GM21515 (cell line): ENCODE results near the gene LTF.

Experiments
- ATAC-seq: cut with Tn5 transposase; IDR thresholded peaks from one replicate; pipeline ENCODE4 v1.9.1; 2021; ENCODE audit not compliant: unreplicated experiment

Gene LTF

DNA sequence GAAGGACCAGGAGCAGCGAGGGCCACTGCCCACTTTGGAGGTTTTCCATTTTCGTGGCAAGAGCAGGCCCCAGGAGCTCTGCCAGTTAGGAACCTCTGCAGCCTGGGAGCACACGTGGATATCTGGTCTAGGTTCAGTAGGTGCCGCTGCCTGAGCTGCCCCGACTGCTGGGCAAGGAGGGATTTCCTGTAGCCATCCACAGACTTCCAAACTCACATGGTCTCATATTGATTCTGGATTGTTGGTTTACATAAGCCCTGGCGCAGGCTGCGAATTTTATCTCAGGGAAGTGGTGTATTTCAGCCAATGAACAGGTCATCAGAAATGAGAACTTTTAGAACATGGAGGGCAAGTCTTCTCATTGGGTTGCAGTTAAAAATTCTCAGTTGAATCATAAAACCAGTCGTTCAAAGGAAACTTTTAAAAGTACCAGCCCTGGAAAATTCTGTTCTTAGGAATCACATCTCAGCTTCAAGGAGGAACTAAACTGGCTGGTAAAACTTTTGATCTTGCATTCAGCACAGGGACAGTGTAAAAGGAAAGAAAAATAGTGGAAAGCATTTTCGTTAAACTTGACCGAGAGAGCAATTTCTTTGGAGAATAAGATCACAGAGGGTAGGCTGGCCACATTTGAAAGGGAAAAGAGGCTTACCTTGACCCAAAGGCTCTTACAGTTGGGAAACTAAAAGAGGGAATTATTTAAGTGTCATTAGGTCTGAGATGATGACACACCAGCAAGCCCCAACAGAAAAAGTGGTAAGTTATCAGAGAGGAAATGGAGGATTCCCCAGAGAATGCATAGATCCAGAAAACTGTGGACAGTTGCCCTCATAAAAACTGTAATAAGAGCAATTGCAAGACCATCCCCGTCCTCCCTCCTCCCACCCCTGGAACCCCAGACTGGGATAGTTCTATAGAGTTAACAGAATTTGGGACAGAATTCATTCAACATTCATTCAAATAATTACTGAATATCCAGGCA, 26.7 kb upstream of the LTF start:
- ATAC-seq: no peak

DNA sequence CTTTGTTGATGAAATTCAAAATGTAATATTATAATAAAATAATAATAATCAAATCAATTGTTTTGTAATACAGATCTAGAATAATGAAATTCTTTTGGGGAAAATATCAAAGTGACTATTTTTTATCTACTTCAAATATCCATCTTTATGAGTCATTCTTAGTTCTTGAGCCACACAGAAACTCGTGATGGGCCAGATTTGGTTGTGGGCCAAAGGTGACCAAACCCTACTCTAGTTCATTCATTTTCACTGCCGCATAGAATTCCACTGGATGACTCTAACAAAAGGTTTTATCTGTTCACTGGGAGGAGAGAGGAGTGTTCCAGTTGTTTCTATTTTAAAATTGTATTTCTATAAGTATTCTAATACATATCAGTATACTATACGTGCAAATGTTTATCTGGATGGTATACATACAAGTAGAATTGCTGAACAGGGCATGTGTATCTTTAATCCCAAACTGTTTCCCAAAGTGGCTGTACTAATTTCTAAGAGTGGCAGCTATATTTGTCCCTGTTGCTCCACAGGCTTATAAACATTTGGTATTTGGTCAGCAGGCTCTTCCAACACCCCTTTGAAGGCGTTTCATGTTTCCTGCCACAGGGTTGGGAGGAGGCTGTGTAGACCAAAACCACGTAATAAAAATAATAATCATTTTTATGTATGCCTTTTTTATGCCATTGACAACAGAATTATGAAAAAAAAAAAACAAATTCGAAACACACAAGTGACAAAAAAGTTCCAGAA, 25.8 kb upstream of the LTF start:
- no peak for ATAC-seq

DNA sequence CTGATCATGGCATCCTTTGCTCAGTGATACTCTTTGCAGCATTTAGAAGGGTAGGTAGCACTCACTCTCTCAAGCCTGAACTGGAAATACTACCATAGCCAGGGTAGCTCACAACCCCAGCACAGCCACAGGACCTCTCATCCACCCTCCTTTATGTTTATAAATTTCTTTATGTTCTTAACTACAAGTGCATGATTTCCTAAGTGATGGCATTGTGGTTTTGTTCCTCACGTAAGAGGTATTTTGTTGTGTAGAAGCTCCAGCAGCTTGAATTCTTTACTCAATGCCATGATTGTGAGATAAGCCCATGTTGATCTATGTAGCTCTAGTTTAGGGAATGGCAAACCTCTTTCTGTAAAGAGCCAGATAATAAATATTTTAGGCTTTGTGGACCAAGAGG, 25.2 kb upstream of the LTF start:
- ATAC-seq: no peak

DNA sequence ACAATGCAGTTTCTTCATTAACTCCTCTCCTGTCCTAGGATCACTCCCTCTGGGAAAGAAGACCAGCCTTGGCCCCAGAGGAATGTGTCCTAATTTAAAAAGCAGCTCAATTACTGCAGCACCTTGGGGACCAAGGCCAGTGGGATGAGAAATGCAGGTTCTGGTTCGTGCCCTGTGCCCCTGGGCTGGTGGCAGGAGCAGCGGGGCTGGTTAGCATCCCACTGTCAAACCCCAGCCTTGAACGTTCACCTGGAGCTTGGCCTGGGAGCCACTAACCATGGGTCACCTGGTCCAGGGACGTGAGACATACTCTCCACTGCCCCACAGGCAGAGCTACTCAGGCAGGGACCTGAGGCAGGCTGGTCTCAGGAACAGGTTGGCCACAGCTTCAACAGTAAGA, 24.7 kb upstream of the LTF start:
- no peak for ATAC-seq

DNA sequence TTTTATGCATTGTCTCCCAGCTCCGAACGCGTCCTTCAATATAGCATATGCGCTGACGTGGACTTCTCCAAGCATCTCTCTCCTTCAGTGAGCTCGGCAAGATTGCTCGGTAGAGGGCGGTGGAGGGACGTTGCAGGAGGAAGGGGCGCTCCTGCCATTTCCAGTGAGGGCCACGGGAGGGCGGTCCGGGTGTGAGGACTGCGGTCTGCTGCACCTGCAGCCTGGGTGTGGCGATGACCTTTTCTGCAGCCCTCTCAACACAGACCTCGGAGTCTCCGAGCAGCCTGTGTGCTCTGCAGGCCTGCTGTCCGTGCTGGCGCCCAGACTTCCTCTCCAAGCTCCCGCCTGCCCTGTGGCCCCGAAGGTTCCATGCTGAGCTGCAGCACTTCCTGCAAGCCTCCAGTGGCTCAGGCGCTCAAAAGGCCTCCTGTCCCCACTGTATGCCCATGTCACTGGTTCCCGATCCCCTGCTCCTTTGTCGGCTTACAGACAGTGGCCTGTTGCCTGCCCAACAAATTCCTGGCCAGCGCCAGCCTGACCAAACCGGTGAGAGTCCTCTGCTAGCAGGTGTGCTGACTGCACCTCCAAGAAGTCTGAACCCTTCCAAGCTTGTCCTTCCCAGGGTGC, 24.1 kb upstream of the LTF start:
- ATAC-seq: peak; percentile 93

DNA sequence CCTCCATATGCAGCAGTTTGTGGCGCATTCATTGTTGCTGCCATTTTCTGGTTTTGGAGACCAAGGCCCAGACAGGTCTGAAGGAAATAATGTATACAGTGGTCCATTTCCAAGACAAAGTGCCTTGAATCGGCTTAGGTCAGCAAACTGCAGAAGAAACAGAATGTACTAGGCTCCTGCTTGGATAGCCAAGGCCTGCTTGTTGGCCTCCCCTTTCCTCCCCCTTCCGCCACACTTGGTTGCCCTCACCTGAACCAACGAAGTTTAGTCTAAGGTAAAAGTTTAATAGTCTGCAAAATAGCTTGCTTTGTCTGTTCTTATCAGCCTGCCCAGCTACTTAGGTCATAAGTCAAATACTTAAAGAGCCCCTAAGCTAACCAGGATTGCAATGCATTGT, 21.1 kb upstream of the LTF start:
- no peak for ATAC-seq

DNA sequence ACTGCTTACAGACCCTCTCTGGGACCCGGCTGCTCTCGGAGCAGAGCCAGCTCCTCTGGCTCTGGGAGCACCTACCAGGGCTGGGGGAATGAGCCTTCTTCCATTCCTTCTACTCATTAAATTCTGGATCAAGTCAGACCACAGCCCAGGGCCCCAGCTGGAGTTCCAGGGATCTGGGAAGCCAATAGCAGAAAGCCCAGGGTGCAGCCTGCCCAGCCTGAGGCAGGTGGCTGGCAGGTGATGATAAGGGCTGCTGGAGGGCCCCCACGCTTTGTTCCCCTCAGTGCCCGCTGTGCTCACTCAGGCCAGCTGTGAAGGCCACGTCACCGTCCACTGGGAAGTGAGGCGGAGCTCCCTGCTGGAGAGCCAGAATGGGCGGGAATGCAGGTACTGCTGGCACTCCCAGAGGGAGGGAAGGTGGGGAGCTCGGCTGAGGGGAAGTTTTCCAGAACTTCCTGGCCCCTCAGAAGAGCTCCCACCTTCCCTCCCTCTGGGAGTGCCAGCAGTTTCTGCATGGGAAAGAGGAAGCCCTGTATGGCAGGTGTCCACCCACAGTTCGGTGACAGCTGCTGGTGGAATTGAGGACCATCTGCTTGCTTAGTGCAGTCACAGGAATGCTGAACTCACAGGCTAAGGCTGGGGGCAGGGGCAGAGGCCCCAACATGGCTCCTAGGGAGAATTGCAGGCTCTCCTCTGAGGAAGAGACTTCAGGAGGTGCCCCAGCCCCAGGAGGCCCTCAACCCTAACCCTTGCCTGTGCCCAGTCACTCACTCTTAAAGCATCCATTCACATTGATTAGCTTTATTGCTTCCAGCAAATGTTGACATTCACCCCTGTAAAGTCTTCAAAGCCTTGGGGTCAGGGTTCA, 20.4 kb upstream of the LTF start:
- ATAC-seq: no peak

DNA sequence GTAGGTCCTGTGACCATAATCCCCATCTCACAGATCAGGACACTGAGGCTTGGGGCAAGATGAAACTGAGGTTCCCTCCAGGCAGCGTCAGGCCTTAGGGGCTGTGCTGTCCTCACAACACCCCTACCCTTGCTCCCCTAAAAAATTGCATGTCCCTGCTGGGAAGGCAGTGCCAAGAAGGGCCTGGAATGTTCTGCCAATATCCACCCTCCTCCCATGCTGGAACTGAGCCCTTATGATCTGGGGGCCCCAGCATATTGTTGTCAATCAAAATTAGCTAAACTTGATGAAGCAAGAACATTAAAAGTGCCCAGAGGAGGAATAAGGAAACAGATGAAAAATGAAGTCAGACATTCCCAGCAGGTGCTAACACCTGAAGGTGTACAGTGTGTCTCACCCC, 19.7 kb upstream of the LTF start:
- no peak for ATAC-seq

DNA sequence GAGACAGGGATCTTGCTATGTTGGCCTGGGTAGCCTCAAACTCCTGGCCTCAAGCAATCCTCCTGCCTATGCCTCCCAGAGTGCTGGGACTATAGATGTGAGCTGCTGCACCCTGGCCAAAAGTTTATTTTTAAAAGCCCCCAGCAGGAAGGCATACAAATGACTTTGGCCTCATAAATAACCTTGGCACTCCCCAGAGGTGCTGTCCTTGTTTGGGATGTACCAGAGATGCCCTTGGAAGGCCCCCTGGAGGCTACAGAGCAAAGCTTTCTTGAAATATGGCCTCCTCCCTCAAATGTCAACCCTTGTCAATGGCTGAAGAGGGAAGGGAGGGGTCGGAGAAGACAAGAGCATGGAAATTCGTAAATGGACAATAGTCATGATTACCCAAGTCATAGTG, 19.1 kb upstream of the LTF start:
- ATAC-seq: no peak

DNA sequence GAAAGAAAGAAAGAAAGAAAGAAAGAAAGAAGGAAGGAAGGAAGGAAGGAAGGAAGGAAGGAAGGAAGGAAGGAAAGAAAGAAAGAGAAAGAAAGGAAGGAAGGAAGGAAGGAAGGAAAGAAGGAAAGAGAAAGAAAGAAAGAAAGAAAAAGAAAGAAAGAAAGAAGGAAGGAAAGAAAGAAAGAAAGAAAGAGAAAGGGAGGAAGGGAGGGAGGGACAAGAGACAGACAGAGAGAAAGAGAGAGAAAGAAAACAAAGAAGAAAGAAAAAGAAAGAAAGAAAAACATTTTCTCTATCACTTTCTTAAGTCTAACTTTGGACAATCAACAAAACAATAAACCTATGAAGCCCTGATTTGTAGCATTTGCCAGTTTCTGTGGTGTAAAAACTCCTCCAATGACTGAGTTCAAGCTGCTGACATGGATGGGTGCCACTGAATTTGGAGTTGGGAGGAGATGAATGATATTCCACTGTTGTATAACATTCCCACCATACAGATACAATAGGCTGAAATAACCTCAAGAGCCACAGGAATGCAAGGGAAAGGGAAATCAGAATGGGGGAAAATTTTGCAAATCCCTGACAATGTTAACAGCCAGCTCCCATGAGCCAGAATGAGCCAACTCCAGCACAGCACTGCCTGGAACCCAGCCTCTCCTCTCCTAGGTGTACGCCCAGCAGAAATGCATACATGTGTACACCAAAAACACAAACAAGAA, 18.1 kb upstream of the LTF start:
- ATAC-seq: no peak

DNA sequence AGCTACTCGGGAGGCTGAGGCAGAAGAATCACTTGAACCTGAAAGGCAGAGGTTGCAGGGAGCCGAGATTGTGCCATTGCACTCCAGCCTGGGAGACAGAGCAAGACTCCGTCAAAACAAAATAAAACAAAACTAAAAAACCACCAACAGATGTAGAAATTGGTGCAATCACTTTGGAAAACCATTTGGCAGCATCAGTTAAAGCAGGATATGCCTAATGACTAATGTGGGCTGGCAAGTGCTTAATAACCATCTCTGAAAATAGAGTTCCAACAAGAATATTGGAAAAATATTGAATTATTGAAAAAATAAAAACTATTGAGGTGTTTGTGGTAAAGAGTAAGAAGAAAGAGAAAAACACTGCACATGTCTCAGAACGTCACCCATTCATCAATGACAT, 16.9 kb upstream of the LTF start:
- no peak for ATAC-seq

DNA sequence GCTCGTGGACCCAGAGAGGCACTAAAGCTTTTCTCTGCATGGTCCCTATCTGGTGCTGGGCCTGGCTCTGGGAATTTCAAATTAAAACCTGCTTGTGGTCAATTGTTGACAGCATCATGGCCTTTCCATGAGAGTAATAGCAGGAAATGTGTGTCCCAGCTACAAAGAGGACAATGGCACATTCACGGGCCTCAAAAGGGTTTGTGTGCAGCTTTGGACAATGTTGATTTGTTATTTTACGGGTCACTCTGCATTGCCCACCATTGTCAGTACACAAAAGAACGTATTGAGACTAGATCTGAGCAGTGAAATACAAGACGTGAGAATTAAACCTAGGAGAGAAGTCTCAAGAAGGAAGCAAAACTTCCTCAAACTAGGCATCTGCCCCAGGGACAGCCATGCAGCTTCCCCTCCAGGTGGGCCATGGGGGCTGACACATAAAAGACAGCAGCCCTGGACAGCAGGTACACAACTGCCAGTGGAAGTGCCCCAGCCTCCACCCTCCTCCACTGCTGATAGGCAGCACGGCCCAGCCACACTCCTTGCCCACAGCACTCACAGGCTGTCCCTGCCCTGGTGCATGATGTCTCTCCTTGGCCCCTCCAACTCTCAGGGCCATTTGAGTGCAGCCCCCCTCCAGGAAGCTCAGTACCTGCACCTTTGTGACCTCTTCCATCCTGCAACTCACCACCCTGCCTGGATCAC, 15.9 kb upstream of the LTF start:
- ATAC-seq: no peak

DNA sequence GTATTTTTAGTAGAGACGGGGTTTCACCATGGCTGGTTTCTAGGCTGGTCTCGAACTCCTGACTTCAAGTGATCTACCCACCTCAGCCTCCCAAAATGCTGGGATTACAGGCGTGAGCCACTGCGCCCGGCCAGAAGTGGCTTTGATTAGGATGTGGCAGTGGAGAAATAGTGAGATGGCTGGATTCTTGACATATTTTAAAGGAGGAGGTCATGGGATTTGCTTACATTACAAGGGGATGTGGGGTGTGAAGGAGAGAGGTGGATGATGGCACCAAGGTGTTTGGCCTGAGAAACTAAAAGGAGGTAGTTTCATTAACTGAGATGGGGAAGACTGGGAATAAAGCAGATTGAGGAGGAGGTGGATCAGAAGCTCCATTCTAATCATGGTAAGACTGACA, 15.0 kb upstream of the LTF start:
- ATAC-seq: no peak

DNA sequence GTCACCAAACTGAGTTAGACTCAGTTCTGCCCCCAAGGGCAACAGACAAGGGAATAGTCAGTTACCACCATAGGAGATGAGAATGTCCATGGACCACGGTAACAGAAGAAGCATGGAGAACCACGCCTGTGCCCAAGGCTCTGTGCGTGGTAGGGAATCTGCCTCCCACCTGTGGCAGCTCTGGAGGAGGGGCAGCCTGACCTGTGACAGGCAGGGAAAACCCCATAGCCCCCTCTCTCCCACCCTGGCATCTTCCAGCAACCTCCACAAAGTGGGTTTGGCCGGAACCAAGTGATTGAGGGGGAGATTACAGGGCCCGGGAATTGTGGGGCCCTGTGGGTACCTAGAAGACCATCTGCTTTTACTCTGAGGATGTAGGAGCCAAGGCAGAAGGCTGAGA, 14.3 kb upstream of the LTF start:
- no peak for ATAC-seq

DNA sequence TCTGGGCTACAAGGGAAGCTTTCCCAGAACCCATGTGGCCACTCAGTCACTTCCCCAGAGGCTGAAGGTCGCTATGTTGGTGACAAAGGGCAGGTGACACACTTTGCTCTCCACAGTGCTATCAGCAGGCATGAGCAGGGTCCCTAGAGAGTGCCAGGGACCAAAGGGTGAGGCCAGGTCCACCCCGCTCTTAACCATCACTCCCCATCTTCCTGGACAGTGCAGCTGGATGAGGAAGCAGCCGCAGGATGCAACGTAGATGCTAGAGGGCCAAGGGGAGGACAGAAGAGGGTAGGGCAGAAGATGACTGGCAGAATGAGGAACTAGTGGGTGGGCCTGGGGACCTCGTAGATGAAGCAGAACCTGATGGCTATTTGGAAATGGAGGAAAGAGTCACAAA, 13.6 kb upstream of the LTF start:
- ATAC-seq: no peak

DNA sequence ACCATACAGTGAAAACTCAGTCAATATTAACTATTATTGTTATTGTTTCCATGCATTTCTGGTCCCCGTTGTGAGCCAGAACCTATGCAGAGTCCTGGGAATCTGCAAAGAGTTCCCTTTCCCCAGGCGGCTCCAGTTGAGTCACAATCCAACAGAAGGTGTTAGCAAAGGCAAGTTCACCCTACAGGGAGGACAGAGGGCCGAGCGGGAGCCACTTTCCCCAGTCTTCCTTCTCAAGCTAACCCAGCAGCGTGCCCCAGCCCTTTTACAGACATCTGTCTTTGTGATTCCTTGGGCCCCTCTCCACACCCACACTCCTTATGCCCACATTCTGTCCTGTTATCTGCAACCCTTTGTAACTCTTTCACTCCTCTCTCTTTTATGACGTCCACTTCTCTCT, 13.1 kb upstream of the LTF start:
- no peak for ATAC-seq

DNA sequence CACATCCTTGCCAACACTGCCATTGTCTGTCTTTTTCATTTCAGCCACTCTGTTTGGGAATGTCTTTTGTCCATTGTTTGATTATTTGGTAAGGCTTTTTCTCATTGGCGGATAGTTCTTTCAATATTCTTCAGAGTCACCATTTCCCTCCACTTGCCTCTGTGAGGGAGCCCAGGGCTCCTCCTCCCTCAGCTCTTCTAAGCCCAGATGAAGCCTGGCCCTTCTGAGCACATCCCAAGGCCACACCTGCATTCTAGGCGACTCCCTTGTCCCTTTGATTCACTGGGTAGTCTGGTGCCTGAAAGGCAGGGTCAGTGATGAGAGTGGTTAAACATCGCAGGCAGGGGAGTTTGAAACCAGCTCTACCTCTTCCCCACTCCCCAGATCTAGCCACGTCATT, 12.4 kb upstream of the LTF start:
- no peak for ATAC-seq

DNA sequence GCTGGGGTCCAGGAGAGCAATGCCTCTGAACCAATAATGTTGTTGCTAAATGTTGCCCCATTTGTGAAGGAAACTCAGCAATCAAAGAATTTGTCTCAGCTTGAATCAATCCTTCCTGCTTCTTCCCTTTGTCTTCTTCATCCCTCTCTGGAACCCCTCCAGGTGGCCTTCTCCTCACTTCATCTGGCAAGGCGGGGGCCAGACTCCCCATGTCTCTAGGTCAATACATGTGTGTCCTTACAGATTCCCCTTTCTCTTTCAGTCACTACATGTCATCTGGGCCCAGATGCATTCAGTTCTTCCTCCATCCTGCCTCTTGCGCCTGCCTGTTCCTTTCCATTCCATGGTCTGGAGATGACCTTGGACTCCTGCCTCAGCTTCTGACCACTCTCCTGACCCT, 8.0 kb upstream of the LTF start:
- ATAC-seq: no peak

DNA sequence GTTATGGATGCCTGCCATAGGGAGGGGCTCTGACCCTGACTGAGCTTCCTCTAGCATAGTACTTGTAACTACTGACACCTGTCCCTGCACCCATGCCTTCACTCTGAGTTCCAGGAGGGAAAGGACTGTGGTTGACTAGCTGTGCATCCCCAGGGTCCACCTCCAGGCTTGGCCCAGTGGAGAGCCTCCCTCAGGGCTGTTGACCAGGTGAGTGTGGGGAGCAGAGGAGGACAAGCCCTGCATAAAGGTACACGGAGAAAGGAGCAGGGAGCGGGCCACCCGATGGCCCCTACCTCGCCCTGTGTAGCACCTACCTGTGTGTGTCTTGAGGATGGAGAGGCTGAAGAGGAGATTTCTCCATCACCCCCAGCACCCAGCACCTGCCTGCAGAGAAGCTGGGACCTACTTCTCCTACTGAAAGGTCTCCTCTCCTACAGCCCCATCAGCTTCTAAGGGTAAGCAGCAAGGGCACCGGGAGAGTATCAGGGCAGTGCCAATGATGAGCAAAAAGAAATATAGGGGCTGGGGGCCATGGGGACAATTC, 6.7 kb upstream of the LTF start:
- ATAC-seq: no peak
